GM21576 (cell line): Measurements from ENCODE around the gene MAPK12.
"Not testable (repeated sequence)": the region's sequence is repeated elsewhere in the genome, so short reads cannot be mapped to it uniquely, and the experiment has no call there.

ENCODE experiments used
- ATAC-seq: cut with Tn5 transposase; IDR thresholded peaks from one replicate; pipeline ENCODE4 v1.9.1; 2021; ENCODE audit warnings: mild to moderate bottlenecking, moderate library complexity; ENCODE audit not compliant: unreplicated experiment

MAPK12 gene

GRCh38 chr22:50282361-50283155 is 21.1 kb upstream of the MAPK12 start:
- ATAC-seq, result no peak

DNA sequence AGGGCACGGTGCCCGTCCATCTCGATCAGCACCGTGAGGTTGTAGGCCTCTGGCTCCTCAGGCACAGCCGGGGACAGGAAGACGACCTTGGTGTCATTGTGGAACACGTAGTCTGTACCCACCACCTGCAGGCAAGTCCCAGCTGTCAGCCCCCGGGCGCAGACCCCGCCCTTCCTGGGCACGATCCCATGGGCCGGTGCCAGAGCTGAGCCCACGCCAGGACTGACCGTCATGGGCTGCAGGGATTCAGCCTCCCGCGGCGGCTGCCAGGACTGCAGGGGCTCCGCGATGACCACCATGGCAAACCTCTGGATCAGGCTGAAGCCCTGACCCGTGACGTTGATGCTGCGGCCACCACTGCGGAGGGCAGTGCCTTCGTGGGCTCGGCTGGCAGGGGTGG is 20.5 kb upstream of the MAPK12 start:
- ATAC-seq, result no peak

DNA sequence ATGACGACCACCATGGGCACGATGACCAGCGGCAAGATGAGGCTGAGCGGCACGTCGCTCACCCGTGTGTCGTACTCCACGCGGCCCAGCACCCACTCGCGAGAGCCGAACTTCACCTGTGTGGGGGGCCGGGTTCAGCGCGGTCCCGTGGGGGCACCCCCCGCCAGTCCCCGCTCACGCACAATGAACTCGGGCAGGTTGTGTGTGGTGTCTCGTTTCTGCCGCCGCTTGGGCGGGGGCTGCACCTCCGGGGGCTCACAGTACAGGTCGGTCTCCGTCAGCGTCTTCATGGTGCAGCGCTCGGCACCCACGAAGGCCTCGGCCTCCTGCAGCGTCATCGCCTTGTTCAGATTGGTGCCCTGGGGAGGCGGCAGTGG is 19.9 kb upstream of the MAPK12 start:
- ATAC-seq, result no peak

GRCh38 chr22:50280708-50281383 is 19.4 kb upstream of the MAPK12 start:
- no peak for ATAC-seq

DNA sequence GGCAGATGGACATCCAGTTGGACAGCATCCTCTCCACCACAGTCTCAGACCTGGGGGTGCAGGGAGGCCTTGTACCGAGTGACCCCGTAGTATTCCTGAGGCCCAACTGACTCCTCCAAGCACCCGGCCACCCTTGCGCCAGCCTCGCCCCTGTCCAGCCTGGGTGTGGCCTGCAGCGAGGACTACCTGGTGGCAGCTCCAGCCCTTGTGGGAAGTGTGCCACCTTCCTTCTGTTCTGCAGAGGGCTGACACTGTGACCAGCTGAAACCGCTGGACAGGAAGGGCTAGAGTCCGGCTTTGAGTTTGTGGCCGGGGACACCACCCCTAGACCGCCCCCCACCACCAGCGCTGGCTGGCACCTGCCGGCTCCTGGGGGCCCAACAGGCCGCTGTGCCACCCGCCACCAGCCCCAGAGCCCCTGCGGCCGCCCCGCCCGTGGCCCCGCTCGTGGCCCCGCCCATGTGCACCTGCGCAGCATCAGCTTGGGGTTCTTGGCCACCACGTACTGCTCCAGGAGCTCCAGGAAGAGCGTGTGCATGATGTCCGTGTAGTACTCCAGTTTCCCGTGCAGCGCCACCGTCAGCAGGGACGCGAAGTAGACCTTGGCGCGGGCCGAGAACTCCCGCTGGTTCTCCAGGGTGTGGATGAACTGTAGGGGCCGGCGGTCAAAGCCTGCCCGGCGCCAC is 18.7 kb upstream of the MAPK12 start:
- ATAC-seq, result no peak

DNA sequence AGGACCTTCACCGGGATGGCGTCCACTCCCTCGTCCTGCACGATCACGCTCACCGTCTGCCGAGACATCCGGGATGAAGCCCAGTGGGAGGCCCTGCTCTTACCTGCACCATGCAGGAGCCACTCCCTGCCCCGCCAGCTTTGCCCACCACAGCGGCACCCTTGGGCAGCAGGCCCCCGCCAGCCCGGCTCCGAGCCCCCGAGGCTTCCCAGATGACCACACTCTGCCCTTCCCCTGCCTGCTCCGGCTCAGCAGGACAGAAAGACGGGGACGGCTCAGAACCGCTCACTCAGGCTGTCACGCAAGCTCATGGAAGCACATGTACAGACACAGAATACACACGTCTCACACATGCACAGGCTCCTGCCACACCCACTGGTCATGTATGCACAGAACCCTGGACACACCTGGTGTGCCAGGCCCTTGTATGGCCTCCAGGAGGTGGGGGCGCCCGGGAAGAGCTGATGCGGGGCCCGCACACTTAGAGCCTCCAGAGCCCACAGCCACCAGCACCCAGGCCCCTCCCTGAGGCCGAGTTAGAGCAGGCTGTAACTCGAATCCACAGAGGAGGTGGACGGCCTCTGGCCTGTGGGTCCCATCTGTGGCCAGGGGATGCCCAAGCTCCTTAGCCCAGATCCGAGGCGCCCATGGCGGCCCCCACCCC is 17.6 kb upstream of the MAPK12 start:
- ATAC-seq, result no peak

DNA sequence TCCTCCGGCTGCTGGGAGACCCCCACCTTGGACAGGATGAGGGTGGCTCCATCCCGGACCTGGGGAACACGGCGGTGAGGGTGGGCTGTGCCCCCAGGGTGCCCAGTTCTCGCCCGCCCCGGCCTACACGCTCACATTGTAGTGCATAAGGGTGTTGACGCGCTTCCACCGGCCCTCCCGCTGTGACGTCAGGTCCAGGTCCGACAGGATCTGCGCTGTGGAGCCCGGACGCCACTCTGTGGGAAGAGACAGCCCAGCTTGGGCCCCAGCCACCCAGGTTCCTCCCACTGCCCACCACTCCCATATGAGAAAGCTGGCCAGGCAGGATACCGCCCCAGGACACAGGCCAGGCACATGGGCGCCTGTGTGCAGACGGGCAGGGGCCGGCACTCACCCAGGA is 17.0 kb upstream of the MAPK12 start:
- ATAC-seq, result no peak

DNA sequence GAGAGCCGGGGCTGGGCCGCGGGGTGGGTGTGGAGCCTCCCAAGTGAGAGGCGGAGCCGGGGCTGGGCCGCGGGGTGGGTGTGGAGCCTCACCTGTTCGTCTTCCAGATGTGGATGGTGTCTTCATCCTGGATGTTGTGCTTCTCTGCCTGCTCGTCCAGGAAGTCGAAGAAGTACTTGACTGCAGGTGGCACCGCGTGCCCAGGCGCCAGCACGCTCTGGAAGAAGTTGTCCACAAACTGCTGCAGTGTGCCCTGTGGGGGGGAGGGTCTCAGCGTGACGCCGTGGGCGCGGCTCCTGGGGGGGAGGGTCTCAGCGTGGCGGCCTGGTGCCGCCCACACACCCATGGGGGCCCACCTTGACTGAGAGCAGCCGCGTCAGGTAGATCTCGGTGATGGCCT is 16.3 kb upstream of the MAPK12 start:
- ATAC-seq, result no peak

DNA sequence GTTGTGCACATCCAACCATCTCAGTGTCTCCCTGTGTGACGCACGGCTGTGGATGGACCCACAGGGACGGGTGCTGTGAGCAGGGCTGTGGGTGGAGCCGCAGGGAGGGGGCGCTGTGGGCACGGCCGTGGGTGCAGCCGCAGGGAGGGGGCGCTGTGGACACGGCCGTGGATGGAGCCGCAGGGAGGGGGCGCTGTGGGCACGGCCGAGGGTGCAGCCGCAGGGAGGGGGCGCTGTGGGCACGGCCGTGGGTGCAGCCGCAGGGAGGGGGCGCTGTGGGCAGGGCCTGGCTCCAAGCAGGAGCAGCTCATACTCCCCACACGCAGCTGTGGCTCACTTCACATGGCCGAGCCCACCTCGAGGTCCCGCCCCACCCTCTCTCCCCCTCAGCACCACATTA is 14.7 kb upstream of the MAPK12 start:
- ATAC-seq, result peak; percentile 74

DNA sequence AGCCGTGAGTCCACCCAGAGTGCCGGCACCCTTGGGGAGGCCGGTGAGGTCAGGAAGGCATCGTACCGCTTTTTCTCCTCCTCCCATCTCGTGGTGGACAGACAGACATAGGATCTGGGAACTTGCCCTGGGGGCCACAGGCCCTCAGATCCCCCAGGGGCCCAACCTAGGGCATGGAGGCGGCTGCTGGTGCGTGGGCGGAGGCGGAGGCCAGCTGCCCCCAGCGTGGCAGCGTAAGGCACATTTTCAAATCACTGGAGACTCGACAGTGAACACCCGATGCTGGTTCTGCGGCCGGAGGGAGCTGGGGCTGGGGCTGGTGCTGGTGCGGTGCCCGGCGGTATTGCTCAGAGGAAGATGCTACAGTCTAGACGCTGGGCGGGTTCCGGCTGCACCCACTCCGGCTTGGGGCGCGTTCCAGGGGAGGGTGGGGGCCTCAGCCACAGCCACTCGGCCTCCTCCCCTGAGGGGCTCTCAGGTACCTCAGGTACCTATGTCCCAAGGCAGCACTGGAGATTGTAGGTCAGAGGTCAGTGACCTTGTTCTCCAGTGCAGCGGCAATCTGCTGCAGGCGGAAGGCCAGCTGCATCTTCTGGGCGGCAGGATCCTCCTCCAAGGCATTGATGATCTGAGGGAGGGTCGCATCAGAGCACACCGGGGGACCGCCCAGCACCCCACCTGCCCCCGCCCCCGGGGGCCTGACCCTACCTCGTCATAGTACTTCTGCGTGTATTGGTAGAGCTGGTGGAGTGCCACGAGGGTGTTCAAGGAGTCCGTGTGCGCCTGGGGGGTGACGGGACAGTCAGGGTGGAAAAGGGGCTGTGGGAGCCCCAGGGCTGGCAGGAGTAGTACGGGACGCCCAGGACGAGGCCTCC is 13.9 kb upstream of the MAPK12 start:
- ATAC-seq, result no peak

DNA sequence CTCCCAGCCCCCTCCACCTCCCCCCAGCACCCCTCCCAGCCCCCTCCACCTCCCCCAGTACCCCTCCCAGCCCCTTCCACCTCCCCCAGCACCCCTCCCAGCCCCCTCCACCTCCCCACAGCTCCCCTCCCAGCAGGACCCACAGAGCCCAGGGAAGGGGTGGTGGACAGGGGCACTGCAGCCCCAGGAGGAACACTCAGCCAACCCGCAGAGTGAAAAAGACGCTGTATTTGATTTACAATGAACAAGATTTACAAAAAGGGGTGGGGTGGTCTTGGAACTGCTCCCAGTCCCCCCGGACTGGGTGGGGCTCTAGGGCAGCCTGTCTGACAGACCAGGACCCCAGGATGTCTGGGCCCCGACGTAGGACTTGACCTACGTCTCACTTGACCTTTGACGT is 13.3 kb upstream of the MAPK12 start:
- ATAC-seq, result no peak

DNA sequence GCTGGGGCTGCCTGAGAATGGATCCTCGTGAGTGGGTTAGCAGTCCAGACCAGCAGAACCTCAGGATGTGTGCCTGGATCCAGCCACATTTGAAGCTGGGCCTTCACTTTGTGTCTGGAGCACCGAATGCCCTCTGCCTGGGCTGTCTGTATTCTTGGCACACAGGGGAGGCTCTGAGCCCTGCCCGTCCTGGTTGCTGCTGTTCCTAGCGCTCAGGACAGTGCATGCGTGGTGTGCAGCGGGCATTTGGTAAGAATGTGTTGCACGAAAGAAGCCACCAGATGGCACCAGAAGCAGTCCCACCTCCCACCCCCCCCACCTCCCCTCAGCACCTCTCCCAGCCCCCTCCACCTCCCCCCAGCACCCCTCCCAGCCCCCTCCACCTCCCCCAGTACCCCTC is 12.8 kb upstream of the MAPK12 start:
- ATAC-seq, result no peak

DNA sequence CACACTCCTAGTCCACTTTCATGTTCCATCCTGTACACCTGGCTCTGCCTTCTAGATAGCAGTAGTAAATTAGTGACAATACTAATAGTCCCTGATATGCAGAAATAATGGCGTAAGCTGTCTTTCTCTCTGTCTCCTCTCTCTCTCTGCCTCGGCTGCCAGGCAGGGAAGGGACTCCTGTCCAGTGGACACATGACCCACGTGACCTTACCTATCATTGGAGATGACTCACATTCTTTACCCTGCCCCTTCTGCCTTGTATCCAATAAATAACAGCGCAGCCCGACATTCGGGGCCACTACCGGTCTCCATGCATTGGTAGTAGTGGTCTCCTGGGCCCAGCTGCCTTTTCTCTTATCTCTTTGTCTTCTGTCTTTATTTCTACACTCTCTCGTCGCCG is 12.3 kb upstream of the MAPK12 start:
- ATAC-seq, result not testable (repeated sequence)

GRCh38 chr22:50273352-50273751 is 11.9 kb upstream of the MAPK12 start:
- ATAC-seq, result not testable (repeated sequence)

DNA sequence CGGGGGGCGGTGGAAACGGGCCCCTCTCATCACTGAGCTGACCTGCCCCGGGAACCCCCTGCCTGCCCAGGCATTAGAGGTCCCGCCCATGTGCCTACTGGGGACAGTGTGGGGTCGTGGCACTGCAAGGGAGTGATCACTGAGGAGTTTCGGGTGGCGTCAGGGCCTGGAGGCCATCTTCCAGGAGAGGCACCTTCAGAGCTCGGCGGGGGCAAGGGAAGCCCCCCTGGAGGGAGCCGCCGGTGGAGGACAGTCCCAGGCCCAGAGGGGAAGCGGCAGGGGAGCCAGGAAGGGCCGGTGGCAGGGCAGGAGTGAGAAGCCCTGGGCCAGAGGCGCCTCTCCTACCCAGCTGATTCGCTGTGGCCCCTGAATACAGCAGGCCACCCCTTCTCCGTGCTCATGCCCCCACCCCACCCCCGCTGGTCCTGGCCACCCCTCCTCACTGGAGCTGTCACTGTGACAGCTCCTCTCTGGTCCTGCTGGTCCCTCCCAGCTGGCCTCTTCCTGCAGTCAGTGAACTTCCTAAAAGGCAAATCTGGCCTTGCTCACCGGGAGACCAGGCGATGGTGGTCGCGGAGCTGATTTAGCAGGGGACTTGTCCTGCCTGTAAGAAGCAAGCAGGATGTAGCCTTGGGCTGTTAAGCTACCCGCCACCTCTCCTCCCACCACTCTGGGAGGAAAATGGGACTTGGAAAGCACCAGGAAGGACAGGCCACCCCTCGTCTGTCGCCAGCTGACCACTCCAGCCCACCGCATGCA is 10.7 kb upstream of the MAPK12 start:
- ATAC-seq, result no peak

DNA sequence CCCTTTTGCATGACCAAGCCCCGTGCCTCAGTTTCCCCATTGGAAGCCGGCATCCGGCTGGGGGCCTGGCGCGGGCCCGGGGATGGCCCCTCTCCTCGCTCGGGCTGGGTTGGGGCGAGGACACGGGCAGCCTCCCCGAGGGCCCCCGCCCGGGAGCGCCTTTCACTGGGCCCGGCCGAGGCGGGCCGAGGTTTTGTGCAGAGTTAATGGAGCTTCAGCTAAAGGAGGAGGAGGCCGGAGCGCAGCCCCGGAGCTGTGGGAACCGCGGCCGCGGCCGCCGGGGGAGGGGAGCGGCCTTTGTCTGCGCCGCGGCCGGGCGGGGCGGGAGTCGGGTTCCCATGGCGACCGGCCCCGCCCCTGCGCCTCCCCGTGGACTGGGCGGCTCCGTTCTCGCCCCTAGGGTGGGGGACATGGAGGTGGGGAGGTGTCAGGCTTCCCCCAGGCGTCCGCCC is 10.1 kb upstream of the MAPK12 start:
- no peak for ATAC-seq

DNA sequence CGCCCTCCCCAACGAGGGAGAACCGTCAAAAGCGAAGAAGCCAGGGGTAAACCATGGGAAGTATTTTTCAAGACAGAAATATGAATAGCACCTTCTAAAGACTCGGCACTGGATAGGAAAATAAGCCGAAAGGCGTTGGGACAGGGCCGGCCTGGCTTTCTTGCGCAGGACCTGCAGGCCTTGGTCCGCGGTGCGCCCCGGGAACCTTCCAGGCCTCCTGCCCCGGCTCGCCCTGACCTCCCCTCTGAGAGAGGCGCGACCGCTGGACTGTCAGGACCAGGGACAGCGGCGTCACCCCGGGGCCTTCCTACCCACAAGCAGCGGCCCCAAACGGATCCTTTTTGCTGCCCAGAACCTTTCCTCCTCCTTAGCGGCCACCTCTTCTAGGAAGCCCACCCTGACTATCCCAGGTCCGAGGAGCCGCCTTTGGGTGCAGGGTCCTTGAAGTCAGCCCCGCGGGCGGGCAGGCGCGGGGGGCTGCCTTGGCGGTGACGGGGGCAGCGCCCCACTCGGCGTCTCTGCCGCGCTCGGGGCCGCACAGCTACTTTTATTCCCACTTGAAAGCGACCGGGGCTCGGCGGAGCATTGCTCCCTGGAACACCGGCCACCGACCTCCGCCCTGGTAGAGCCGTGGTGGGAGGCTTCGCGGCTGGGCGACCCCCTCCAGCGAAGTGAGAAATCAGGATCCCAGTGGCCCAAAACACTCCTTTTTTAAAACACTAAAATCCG is 9.3 kb upstream of the MAPK12 start:
- no peak for ATAC-seq

- no peak for ATAC-seq
Observed at GRCh38 chr22:50269970-50270665, 8.6 kb upstream of the MAPK12 start, which contains the start of gene MAPK11. TSS of gene MAPK11 (minus strand) at chr22:50270380. CDS start at chr22:50270292, 88 bp downstream.
